Posterior vena cava (tissue), 2 donors: Measurements from ENCODE around the gene ZNF85. TPM values are rescaled to one million over a fixed set of nuclear protein-coding genes. Genes with fewer than 3 reads are reported as not detected.
"Not testable (repeated sequence)": the region's sequence is repeated elsewhere in the genome, so short reads cannot be mapped to it uniquely, and the experiment has no call there.

Experiments
- DNase-seq: peaks from one replicate; pipeline ENCODE4 v3.0.0-alpha.2; 2020; ENCODE audit warnings: low spot score
- intact Hi-C, 2 donors: fragments of 100-400 bp; cut with DNase I; formaldehyde crosslinking; loops; one replicate each; pipeline versions ENCODE4 v1.14.1 to v1.14.2; 2022 to 2023
- long read RNA-seq, 2 donors: library from polyadenylated mRNA; unstranded; transcript quantifications; one replicate each; pipeline ENCODE4 v2.0.0, GENCODE V29; 2020 to 2021
- total RNA-seq, 2 donors: library from RNA; stranded (reverse); fragmentation: NEBNext Ultra II Directional; extraction: Animal tissue kit (Norgen Biotek cat#: 25700); gene quantifications; one replicate each; pipeline ENCODE4 v1.2.1, GENCODE V29; 2021
- donor health status: DM: yes; HTN: yes; CAD: no.
- donor health status: DM: yes; HTN: yes; CAD: no.

ZNF85 gene
- 1 to 10 TPM; 3.6 to 6.9 TPM for total RNA-seq
- long read RNA-seq, donor 1, partial matches to known transcripts = 0 of 1 reads
- long read RNA-seq, donor 1, other reads (novel, unspliced or antisense) = 0 of 1 reads
- long read RNA-seq, donor 2, partial matches to known transcripts = 0 of 6 reads
- long read RNA-seq, donor 2, other reads (novel, unspliced or antisense) = 2 of 6 reads

DNA sequence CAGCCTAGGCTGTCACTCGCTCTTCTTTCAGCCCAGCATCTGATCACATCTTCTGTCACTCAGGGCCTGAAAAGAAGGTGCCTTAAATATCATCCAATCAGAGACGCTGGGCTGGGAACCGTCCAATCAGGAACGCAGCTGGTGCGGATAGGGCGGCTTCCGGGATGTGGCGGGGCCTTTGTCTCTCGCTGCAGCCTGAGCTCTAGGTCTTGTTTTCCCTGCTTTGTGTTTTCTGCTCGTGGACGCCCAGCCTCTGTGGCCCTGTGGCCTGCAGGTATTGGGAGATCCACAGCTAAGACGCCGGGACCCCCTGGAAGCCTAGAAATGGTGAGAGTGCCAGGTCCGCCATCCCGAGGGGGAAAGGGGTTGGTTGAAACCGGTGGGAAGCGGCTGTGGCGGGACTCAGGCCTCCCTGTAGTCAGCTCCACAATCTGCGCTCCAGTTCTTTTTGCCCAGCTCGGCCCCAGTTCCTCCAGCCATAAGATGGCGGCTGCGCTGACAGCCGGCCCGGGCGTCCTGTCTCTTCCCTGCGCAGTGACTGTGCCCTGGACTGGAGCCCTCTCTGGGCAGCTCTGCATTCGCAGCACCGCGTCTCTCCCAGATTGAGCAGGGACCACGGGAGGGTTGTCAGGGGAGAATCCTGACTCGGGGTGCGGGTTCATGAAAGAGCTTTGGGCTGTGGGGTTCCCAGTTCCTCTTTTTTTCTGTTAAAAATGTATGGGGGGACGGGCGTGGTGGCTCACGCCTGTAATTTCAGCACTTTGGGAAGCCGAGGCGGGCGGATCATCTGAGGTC is at the start of gene ZNF85:
Gene ZNF85 (plus strand): TSS at position 175 of the 795 bp plus-strand sequence. CDS start 150 bp downstream, at position 325.
- intact Hi-C loops = no loop called here
- peak; percentile 96 for DNase-seq

DNA sequence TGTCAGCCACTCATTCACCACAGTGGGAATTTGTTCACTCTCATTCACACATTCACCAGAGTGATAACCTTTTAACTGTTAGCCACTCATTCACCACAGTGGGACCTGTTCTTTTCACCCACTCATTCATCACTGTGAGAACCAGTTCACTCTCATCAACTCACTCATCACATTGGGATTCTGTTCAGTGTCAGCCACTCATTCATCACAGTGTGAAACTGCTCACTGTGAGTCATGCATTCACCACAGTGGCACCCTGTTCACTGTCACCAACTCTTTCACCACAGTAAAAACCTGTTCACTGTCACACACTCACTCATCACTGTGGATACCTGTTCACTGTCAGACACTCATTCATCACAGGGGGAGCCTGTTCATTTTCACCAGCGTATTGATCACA is 43.5 kb upstream of the ZNF85 start:
- intact Hi-C loops = no loop called here
- no peak for DNase-seq

DNA sequence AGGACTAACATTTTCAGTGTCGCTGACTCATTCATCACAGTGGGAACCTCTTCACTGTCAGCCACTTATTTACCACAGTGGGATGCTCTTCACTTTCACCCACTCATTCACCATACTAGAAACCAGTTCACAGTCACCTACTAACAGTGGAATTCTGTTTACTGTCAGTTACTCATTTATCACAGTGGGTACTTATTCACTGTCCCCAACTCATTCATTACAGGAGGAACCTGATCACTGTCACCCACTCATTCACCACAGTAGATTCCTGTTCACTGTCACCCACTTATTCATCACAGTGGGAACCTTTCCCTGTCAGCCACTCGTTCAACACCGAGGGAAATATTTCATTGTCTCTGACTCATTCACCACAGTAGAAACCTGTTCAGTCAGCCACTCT is 10.1 kb upstream of the ZNF85 start:
- intact Hi-C loops = no loop called here
- DNase-seq = no peak

- DNase-seq = no peak
- intact Hi-C loops = loop anchor here in 1 of 2 donors (5.0 kb wide), 1 partner anchor 498 kb away; no protein-coding TSS in a partner anchor
These were observed 2.4 kb downstream of the ZNF85 start for GRCh38 chr19:20925481-20925880.

GRCh38 chr19:20926796-20927195 is 3.7 kb downstream of the ZNF85 start:
- intact Hi-C loops = loop anchor here in 1 of 2 donors (5.0 kb wide), 1 partner anchor 499 kb away; no protein-coding TSS in a partner anchor
- DNase-seq = no peak

DNA sequence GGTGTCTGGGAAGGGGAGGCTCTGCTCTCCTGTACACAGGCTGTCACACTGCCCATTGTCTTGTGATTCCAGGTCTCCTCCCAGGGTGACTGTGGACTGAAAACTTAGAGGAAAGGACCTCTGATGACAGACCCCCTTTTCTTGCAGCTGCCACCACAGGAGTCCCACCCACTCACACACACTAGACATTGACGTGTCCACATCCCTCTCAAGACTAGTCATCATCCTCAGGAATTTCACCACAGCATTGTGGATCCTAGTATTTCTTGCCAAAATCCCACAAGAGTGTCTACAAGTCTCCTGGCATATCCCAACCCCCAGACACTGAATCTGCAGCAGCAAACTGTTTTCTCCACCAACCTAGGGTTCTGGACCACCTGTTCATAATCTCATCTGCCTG is 5.3 kb downstream of the ZNF85 start:
- no peak for DNase-seq

DNA sequence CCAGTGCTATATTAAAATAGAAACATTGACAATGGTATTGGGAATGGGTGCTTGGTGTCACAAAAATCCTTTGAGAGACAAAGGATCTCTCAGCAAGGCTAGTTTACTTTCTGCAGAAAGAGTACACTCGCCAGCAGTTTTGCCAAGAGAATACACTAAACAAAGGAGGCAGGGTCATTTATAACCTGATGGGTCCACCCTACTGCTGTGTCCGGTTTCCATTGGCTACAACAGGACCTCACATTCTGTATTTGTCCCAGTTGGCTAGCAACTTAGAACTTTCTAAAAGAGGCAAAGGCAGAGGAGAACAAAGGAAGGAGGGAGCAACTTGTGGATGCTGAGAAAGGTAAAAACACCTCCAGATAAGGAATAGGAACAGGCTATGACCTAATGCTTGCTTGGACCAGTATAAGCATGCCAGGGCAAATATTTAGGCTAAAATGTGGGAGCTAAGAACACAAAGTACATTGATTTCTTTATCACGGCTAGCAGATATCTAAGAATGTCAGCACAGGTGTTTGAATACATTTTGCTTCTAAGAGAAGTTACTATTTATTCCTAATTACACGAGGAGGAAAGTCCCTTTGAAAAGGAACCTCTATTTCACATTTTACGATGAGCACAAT is 13.4 kb downstream of the ZNF85 start:
- DNase-seq, intact Hi-C loops: not testable (repeated sequence)

More for the DNA sequence above, 5.3 kb downstream of the ZNF85 start:
- intact Hi-C loops = loop anchor here in 1 of 2 donors (5.0 kb wide), 1 partner anchor 501 kb away; no protein-coding TSS in a partner anchor

- DNase-seq = not testable (repeated sequence)
These were observed 29.6 kb downstream of the ZNF85 start for GRCh38 chr19:20952561-20953095.

DNA sequence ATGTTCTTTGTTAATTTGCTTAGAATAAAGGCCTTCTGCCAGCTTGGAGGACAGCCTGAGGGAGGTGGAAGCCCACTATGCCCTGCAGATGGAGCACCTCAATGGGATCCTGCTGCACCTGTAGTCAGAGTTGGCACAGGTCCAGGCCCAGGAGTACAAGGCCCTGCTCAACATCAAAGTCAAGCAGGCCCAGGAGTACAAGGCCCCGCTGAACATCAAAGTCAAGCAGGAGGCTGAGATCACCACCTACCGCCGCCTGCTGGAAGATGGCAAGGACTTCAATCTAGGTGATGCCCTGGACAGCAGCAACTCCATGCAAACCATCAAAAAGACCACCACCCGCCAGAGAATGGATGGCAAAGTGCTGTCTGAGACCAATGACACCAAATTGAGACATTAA is 41.7 kb downstream of the ZNF85 start:
- intact Hi-C loops = no loop called here
- no peak for DNase-seq

More at GRCh38 chr19:20952561-20953095, 29.6 kb downstream of the ZNF85 start:
- intact Hi-C loops = not testable (repeated sequence)

DNA sequence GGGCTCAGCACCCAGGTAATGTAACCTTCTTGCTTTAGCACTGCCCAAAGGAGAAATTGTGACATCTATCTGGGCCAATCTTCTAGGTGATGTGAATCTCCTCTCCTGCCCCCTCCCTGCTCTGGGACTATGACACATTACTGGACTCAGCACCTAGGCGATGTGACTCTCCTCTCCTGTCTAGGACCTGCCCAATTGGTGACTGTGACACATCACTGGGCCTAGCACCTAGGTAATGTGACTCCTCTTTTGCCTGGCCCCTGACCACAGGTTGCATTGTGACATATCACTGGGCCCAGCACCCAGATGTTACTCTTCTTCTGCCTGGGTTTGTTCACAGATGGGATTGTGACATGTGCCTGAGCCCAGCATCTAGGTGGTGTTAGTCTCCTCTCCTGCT is 45.0 kb downstream of the ZNF85 start:
- intact Hi-C loops = no loop called here
- DNase-seq = no peak

GRCh38 chr19:20969498-20969897 is 46.4 kb downstream of the ZNF85 start:
- DNase-seq = no peak
- intact Hi-C loops = no loop called here

DNA sequence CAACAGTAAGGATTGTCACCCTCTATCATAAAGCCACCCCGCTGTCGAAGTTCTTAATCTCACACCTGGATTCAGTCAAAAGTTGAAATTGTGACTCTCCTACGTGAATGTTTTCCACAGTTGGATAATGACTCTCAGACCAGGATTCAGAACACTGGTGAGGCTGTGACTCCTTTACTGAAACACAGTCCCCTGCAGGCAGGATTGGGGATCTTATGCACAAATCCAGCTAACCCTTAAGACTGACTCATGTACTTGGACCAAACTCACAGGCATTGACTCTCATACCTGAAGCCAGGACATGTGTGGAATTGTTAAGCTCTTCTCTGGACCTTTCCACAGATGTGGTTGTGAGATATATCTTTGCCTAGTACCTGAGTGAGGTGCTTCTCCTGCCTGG is 46.8 kb downstream of the ZNF85 start:
- intact Hi-C loops = no loop called here
- no peak for DNase-seq

GRCh38 chr19:20992788-20993187 is 69.7 kb downstream of the ZNF85 start:
- intact Hi-C loops, DNase-seq: not testable (repeated sequence)

- intact Hi-C loops = no loop called here
These were observed 76.8 kb downstream of the ZNF85 start for GRCh38 chr19:20999731-21000352.

More at GRCh38 chr19:20999731-21000352, 76.8 kb downstream of the ZNF85 start:
- DNase-seq = peak; percentile 89

Other genes starting within 250 kb of the ZNF85 start
- 1 to 10 TPM; 5.2 to 5.4 TPM for gene ZNF66, start 146.9 kb upstream of the ZNF85 start, total RNA-seq
- gene ZNF430, start 97.4 kb downstream of the ZNF85 start, total RNA-seq = 10 to 100 TPM; 12.6 to 15.6 TPM
- gene ZNF714, start 159.0 kb downstream of the ZNF85 start, total RNA-seq = 1 to 10 TPM; 3.5 to 3.9 TPM
- gene ZNF431, start 218.8 kb downstream of the ZNF85 start, total RNA-seq = 10 to 100 TPM; 10.1 to 11.1 TPM